MM.1S (cell line): ENCODE results near the gene FBXW4.

Source experiments
- EZH2 ChIP-seq: fragments of 300-600 bp; sonication (generic); optimal IDR thresholded peaks from 2 replicates; pipeline ENCODE3; 2017; ENCODE audit warnings: low read depth, mild to moderate bottlenecking, antibody characterized with exemption, low read length, mixed read lengths
- EZH2phosphoT487 ChIP-seq: fragments of 300-600 bp; sonication (generic); IDR thresholded peaks from 2 replicates; pipeline ENCODE4 v1.6.1; 2018; ENCODE audit warnings: antibody characterized with exemption, low read length
- TF ChIP-seq, protein P1 (sequence below): fragments of 300-600 bp; sonication (generic); IDR thresholded peaks from 2 replicates; pipeline ENCODE4 v1.5.1; 2016; ENCODE audit warnings: antibody characterized with exemption, low read length, mixed read lengths

DNA sequence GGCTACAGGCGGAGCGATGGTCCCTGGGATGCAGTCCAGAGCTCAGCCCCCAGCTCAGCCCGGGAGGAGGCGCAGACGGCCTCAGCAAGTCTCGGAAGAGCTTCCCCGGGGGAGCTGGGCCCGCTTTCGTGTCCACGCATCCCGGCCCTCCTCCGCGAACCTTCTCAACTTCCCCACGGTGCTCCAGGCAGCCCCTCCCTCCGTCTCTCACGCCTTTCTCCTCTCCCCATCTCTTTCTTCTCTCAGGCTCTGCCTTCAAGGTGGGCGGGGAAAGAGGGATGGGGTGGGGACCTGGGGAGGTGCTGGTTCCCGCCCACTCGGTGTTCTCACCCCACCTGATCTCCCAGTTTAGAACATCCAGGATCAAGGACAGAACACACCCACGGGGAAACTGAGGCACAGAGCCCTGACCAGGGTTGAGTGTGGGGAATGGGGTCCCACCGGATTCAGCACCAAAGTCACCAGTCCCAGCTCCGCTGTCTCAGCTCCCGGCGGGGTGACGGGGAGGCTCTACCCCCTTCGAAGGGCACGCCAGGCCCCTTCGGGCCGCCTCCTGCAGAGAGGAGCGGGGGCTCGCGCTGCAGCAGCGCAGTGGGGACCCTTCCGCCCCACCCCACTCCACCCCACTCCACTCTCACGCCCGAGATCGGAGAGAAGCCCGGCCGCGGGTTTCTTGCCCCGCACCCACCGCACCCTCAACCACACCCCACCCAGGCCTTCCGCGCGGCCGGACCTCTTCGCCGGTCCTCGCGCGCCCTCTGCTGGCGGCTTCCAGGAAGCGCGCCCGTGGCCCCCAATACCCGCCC is 125.1 kb downstream of the FBXW4 start:
- TF ChIP-seq, protein P1, sequence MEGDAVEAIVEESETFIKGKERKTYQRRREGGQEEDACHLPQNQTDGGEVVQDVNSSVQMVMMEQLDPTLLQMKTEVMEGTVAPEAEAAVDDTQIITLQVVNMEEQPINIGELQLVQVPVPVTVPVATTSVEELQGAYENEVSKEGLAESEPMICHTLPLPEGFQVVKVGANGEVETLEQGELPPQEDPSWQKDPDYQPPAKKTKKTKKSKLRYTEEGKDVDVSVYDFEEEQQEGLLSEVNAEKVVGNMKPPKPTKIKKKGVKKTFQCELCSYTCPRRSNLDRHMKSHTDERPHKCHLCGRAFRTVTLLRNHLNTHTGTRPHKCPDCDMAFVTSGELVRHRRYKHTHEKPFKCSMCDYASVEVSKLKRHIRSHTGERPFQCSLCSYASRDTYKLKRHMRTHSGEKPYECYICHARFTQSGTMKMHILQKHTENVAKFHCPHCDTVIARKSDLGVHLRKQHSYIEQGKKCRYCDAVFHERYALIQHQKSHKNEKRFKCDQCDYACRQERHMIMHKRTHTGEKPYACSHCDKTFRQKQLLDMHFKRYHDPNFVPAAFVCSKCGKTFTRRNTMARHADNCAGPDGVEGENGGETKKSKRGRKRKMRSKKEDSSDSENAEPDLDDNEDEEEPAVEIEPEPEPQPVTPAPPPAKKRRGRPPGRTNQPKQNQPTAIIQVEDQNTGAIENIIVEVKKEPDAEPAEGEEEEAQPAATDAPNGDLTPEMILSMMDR, result peak; percentile 67
- TF ChIP-seq EZH2, result no peak
- TF ChIP-seq EZH2phosphoT487, result no peak
